Measurements from ENCODE around the gene HRC. TPM values are rescaled to one million over a fixed set of nuclear protein-coding genes. Genes with fewer than 3 reads are reported as not detected.

The HRC gene
- total RNA-seq, 6 donors from 2014 or later, result 0.61 to 2.1 (median 1.2) TPM; not detected in 1

- Histone ChIP-seq H3K36me3 (peaks cover 23 to 65% (median 53%) of the 10 kb centered on the region in 4 donors), H3K9me3 (no peaks in the 10 kb centered on the region), H3K27ac (no peak overlapping the region), H3K4me1 (no peaks in the 10 kb centered on the region), H3K27me3 (no peaks in the 10 kb centered on the region), H3K4me3 (no peak overlapping the region)
- DNase-seq, result no peak
- TF ChIP-seq EP300 (IDR thresholded peaks at IDR 0.05), result no peak
- no peak for TF ChIP-seq POLR2AphosphoS5 (IDR thresholded peaks at IDR 0.05)
- no peak for TF ChIP-seq POLR2A (IDR thresholded peaks at IDR 0.05)
- TF ChIP-seq CTCF (IDR thresholded peaks at IDR 0.05), result no peak
- no peak for ATAC-seq (ENCODE audit: low FRiP score in 2 of 2)
- 91 to 92% methylated on average over 2 of the region's 2 CpGs for WGBS, 2 donors
These were observed 18.0 kb upstream of the HRC start for GRCh38 chr19:49173198-49173597.

- Histone ChIP-seq H3K9me3 (no peaks in the 10 kb centered on the region), H3K36me3 (peaks cover 19 to 57% (median 51%) of the 10 kb centered on the region in 4 donors), H3K4me1 (peaks cover 15 to 18% (median 16%) of the 10 kb centered on the region in 4 donors), H3K27ac (no peak overlapping the region), H3K27me3 (no peaks in the 10 kb centered on the region), H3K4me3 (no peak overlapping the region)
- WGBS, 2 donors, result 88 to 95% methylated on average over 4 to 22 of the region's 23 CpGs
- TF ChIP-seq EP300 (IDR thresholded peaks at IDR 0.05), result no peak
- no peak for TF ChIP-seq POLR2A (IDR thresholded peaks at IDR 0.05)
- no peak for TF ChIP-seq CTCF (IDR thresholded peaks at IDR 0.05)
- no peak for TF ChIP-seq POLR2AphosphoS5 (IDR thresholded peaks at IDR 0.05)
- ATAC-seq (ENCODE audit: low FRiP score in 2 of 2), result peak in 1 of 2 donors; percentile 27
- no peak for DNase-seq
These were observed 13.2 kb upstream of the HRC start for GRCh38 chr19:49168421-49168820.

- Histone ChIP-seq H3K4me3 (no peak overlapping the region), H3K27ac (no peak overlapping the region), H3K27me3 (no peaks in the 10 kb centered on the region), H3K9me3 (no peaks in the 10 kb centered on the region), H3K4me1 (peaks cover 15 to 18% (median 16%) of the 10 kb centered on the region in 4 donors), H3K36me3 (peaks cover 14 to 52% (median 46%) of the 10 kb centered on the region in 4 donors)
- TF ChIP-seq EP300 (IDR thresholded peaks at IDR 0.05) (no peak), CTCF (IDR thresholded peaks at IDR 0.05) (no peak)
- 91 to 95% methylated on average over 13 to 25 of the region's 25 CpGs for WGBS, 2 donors
- ATAC-seq (ENCODE audit: low FRiP score in 2 of 2), result peak in 1 of 2 donors; percentile 47
- DNase-seq, result no peak
These were observed 12.7 kb upstream of the HRC start for GRCh38 chr19:49167857-49168409.

- Histone ChIP-seq H3K27me3 (no peaks in the 10 kb centered on the region), H3K36me3 (peaks cover 3 to 37% (median 26%) of the 10 kb centered on the region in 4 donors), H3K9me3 (no peaks in the 10 kb centered on the region), H3K27ac (peak overlapping the region; percentile 71 to 82 (median 74)), H3K4me3 (no peak overlapping the region), H3K4me1 (peaks cover 15 to 19% (median 16%) of the 10 kb centered on the region in 4 donors)
- TF ChIP-seq POLR2AphosphoS5 (IDR thresholded peaks at IDR 0.05), result no peak
- TF ChIP-seq POLR2A (IDR thresholded peaks at IDR 0.05), result no peak
- TF ChIP-seq EP300 (IDR thresholded peaks at IDR 0.05), result no peak
- no peak for TF ChIP-seq CTCF (IDR thresholded peaks at IDR 0.05)
- ATAC-seq (ENCODE audit: low FRiP score in 2 of 2) (peak in 1 of 2 donors; percentile 61), DNase-seq (peak in 1 of 2 donors; percentile 77)
- WGBS, 2 donors, result 60 to 92% methylated on average over 5 to 9 of the region's 30 CpGs
These were observed 10.7 kb upstream of the HRC start for GRCh38 chr19:49165865-49166301.

Data from upper lobe of left lung (tissue), 6 donors.